Natural killer cell (primary cell): ENCODE results near the gene FOXC1. TPM values are rescaled to one million over a fixed set of nuclear protein-coding genes. Genes with fewer than 3 reads are reported as not detected.

Experiments
- ATAC-seq, 3 donors: fragments of 150-1000 bp in 2 of 3; fragments of 200-7000 bp in 1 of 3; cut with Tn5 transposase; 1 replicate in 1 of 3; 2 replicates in 2 of 3; pipeline ENCODE4 v1.10.0; 2021; ENCODE audit warnings: mild to moderate bottlenecking in 2 of 3, moderate library complexity in 2 of 3
- DNase-seq, 2 donors: peaks; one replicate each; pipeline versions ENCODE4 v3.0.0 to v3.0.0-alpha.2; 2013 to 2021; ENCODE audit warnings: mixed read lengths in 1 of 2
- H3K27ac ChIP-seq: one replicate; pipeline ENCODE4 v1.5.1; 2013; ENCODE audit warnings: mild to moderate bottlenecking, low read length
- H3K27me3 ChIP-seq: one replicate; pipeline ENCODE4 v1.6.1; 2013; ENCODE audit warnings: low read length; ENCODE audit not compliant: control insufficient read depth, insufficient read depth
- H3K36me3 ChIP-seq: one replicate; pipeline ENCODE4 v1.6.1; 2013; ENCODE audit warnings: low read length; ENCODE audit not compliant: control insufficient read depth, insufficient read depth
- H3K4me1 ChIP-seq: one replicate; pipeline ENCODE4 v1.6.1; 2013; ENCODE audit warnings: low read length; ENCODE audit not compliant: control insufficient read depth, insufficient read depth
- H3K4me3 ChIP-seq: one replicate; pipeline ENCODE4 v1.5.1; 2013; ENCODE audit warnings: low read length
- H3K9me3 ChIP-seq: one replicate; pipeline ENCODE4 v1.6.1; 2013; ENCODE audit warnings: low read length; ENCODE audit not compliant: control insufficient read depth, insufficient read depth
- H3K27ac Mint-ChIP-seq, 2 donors: one replicate each; pipeline ENCODE4 v1.8.0; 2022; ENCODE audit warnings: mild to moderate bottlenecking in 2 of 2, mixed read lengths in 2 of 2, moderate library complexity in 1 of 2
- H3K27me3 Mint-ChIP-seq, 2 donors: one replicate each; pipeline ENCODE4 v1.8.0; 2022; ENCODE audit warnings: low read depth in 2 of 2, mixed read lengths in 2 of 2
- H3K36me3 Mint-ChIP-seq: one replicate; pipeline ENCODE4 v1.8.0; 2022; ENCODE audit warnings: mixed read lengths
- H3K4me1 Mint-ChIP-seq, 2 donors: one replicate each; pipeline ENCODE4 v1.8.0; 2022; ENCODE audit warnings: mixed read lengths in 2 of 2
- H3K4me3 Mint-ChIP-seq: one replicate; pipeline ENCODE4 v1.8.0; 2022; ENCODE audit warnings: mild to moderate bottlenecking, moderate library complexity, mixed read lengths
- H3K9me3 Mint-ChIP-seq, 2 donors: one replicate each; pipeline ENCODE4 v1.8.0; 2022; ENCODE audit warnings: mixed read lengths in 2 of 2
- whole genome bisulfite sequencing: methylation state at CpG from one replicate; pipeline ENCODE4 v1.1.7; 2013; ENCODE audit warnings: missing lambda C conversion rate; ENCODE audit not compliant: insufficient coverage; 5-methylcytosine and 5-hydroxymethylcytosine counted together
- intact Hi-C: fragments of 100-400 bp; cut with micrococcal nuclease; formaldehyde crosslinking; loops from one replicate; pipeline ENCODE4 v1.14.2; 2022
- total RNA-seq, 4 donors: library from RNA; stranded (reverse); fragments of 120-200 nt in 1 of 4; gene quantifications; one replicate each; pipeline versions ENCODE4 v1.2.3 to v1.2.4, GENCODE V29; 2013 to 2022
- TF ChIP-seq, protein P1 (sequence below): fragments of 200-600 bp; IDR thresholded peaks from one replicate; pipeline ENCODE4 v1.8.0; 2022; ENCODE audit warnings: antibody characterized with exemption

FOXC1 gene
- total RNA-seq, 3 donors from 2014 or later (not counting 1 experiment from before 2014, with no cell fraction given) = 0.16 to 0.21 TPM; not detected in 1

DNA sequence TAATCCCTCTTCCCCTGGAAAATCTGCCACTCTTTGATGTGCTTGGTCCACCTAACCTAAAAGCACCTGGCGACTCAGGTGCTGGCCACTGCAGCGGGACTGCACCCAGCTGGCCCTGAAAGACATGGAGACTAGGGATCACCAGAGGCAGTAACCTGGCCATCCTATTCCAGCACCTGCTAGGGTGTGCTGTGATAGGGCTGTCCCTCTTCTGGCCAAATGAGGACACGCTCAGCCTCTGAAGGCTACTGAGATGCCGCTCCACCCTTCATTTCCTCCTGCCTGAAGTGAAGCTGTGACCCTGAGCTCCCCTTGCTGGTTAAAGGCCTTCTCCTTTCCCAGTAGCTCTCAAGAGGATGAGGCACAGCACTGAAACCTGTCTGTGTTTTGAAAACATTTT is 24.4 kb downstream of the FOXC1 start:
- TF ChIP-seq, protein P1, sequence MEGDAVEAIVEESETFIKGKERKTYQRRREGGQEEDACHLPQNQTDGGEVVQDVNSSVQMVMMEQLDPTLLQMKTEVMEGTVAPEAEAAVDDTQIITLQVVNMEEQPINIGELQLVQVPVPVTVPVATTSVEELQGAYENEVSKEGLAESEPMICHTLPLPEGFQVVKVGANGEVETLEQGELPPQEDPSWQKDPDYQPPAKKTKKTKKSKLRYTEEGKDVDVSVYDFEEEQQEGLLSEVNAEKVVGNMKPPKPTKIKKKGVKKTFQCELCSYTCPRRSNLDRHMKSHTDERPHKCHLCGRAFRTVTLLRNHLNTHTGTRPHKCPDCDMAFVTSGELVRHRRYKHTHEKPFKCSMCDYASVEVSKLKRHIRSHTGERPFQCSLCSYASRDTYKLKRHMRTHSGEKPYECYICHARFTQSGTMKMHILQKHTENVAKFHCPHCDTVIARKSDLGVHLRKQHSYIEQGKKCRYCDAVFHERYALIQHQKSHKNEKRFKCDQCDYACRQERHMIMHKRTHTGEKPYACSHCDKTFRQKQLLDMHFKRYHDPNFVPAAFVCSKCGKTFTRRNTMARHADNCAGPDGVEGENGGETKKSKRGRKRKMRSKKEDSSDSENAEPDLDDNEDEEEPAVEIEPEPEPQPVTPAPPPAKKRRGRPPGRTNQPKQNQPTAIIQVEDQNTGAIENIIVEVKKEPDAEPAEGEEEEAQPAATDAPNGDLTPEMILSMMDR = no peak
- no peaks in the 10 kb centered on the region for H3K36me3 Mint-ChIP-seq
- Histone ChIP-seq H3K27ac (no peak overlapping the region), H3K36me3 (no peaks in the 10 kb centered on the region), H3K9me3 (no peaks in the 10 kb centered on the region), H3K27me3 (no peaks in the 10 kb centered on the region), H3K4me3 (no peak overlapping the region), H3K4me1 (no peaks in the 10 kb centered on the region)
- DNase-seq (no peak), ATAC-seq (no peak)
- H3K27ac Mint-ChIP-seq = no peak overlapping the region
- no peaks in the 10 kb centered on the region for H3K9me3 Mint-ChIP-seq
- H3K4me3 Mint-ChIP-seq = no peak overlapping the region
- no peaks in the 10 kb centered on the region for H3K4me1 Mint-ChIP-seq
- H3K27me3 Mint-ChIP-seq = peaks cover 1 to 7% of the 10 kb centered on the region in 2 donors
- WGBS = 95% methylated on average over 4 of the region's 4 CpGs
- intact Hi-C loops = no loop called here

DNA sequence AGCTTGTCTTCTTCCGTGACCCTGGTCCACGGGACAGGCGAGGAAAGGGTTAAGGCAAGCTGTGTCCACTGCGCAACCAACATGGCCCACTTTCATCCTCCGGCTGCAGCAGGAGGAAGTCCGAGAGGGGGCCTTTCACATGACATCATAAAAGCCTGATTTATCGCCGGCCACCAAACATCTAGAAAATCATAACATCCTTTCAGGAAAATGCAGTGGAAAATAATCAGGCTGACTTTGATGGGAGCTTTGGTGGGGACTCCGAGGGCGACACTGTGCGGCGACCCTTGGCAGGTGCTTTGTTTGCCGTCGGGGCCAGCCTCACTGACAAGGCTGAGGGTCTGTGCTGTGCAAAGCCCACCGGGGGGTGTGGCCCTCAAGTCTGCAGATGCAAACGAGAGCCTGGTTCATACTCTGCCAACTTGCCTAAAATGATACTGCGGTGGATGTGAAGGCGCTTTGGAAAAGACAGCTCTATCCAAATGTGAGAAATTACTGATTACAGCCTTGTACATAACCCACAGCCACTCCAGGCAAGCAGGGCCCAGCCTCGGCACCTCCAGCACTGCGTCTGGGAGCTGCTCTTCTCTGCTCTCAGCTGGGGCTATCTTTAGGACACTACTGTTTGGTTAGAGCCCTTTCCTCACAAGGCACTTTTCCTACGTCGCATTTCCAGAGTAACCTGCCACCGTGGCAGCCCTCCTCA is 25.7 kb downstream of the FOXC1 start:
- H3K9me3 ChIP-seq = no peaks in the 10 kb centered on the region
- no peak for DNase-seq
- H3K4me1 ChIP-seq = no peaks in the 10 kb centered on the region
- intact Hi-C loops = no loop called here
- no peak for ATAC-seq
- no peaks in the 10 kb centered on the region for H3K27me3 ChIP-seq
- Mint-ChIP-seq H3K36me3 (no peaks in the 10 kb centered on the region), H3K9me3 (no peaks in the 10 kb centered on the region), H3K4me1 (no peaks in the 10 kb centered on the region), H3K4me3 (no peak overlapping the region), H3K27me3 (no peaks in the 10 kb centered on the region), H3K27ac (no peak overlapping the region)
- H3K4me3 ChIP-seq = no peak overlapping the region
- 93% methylated on average over 23 of the region's 23 CpGs for WGBS
- no peak overlapping the region for H3K27ac ChIP-seq
- TF ChIP-seq, protein P1 = no peak
- no peaks in the 10 kb centered on the region for H3K36me3 ChIP-seq

DNA sequence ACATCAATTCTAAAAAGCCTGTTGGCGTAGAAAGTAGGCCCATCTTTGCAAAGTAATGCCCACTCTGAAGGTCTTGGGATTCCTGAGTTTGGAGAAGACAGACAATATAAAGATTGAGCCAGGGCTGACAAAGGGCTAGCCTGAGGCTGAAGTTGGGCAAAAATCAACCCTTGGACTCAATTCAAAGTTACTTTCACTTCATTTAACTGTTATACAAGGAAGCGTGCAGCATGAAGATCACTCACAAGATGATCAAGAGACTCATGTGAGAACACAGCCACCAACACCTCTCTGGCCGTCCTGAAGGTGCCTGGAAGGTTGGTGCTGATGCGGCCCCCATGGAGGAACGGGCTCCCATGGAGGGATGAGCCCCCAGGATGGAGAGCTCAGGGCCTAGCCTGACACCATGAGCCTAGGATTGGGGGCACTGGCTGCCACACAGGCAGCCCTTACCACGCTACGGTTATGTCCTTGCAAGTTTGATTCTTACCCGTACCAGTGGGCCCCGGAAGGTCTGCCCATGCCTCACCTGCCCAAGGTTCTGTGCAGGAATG is 26.6 kb downstream of the FOXC1 start:
- no peak overlapping the region for H3K27ac Mint-ChIP-seq
- Histone ChIP-seq H3K4me1 (no peaks in the 10 kb centered on the region), H3K4me3 (no peak overlapping the region), H3K27me3 (no peaks in the 10 kb centered on the region), H3K27ac (no peak overlapping the region), H3K9me3 (no peaks in the 10 kb centered on the region), H3K36me3 (no peaks in the 10 kb centered on the region)
- TF ChIP-seq, protein P1 = no peak
- no peaks in the 10 kb centered on the region for H3K27me3 Mint-ChIP-seq
- no peaks in the 10 kb centered on the region for H3K9me3 Mint-ChIP-seq
- no peaks in the 10 kb centered on the region for H3K36me3 Mint-ChIP-seq
- WGBS = 96% methylated on average over 9 of the region's 9 CpGs
- intact Hi-C loops = no loop called here
- H3K4me1 Mint-ChIP-seq = no peaks in the 10 kb centered on the region
- no peak for ATAC-seq
- no peak for DNase-seq
- H3K4me3 Mint-ChIP-seq = no peak overlapping the region
